ENCODE results near the gene BRSK1. TPM values are rescaled to one million over a fixed set of nuclear protein-coding genes. Genes with fewer than 3 reads are reported as not detected.

Gene BRSK1
- total and polyA plus RNA-seq, 10 of the 15 experiments (the other 5 are each of a cell fraction or from before 2014, with no cell fraction given) = 0.03 to 0.76 (median 0.25) TPM; not detected in 4

- CTCF ChIA-PET = interaction anchor here (1.0 to 2.6 kb wide), 3 partner anchors 15 to 24 kb away, joined by 4 to 7 read pairs (median 6); no protein-coding TSS in a partner anchor
- ATAC-seq = peak; percentile 24
- intact Hi-C loops (cut with micrococcal nuclease; ENCODE audit: unreplicated experiment) (loop anchor here (1.0 kb wide), 1 partner anchor 18 kb away; the partner anchor contains the start of gene PPP6R1), in situ Hi-C loops (cut with MboI) (no loop called here)
- no peak for FAIRE-seq
- no peak for TF ChIP-seq ZSCAN29 (IDR thresholded peaks at IDR 0.05)
- TF ChIP-seq NR2C1 (IDR thresholded peaks at IDR 0.05) = peak; percentile 41; the same call in 1 of the 2 replicates
- peak; percentile 56 for TF ChIP-seq LARP7 (IDR thresholded peaks at IDR 0.05)
- TF ChIP-seq DPF2 (IDR thresholded peaks at IDR 0.05) = peak; percentile 64
- TF ChIP-seq SMARCA5 (IDR thresholded peaks at IDR 0.05) = 0 out of 2 replicates have a peak, but pooled peaks have one; percentile 35
- 0 out of 4 replicates have a peak, but pooled peaks of 1 of the 2 experiments have one; percentile 2 for TF ChIP-seq BHLHE40 (IDR thresholded peaks at IDR 0.05; ENCODE audit: borderline replicate concordance in 1 of 2, low read depth in 2 of 2, low read length in 1 of 2)
- no peak for TF ChIP-seq BRCA1 (IDR thresholded peaks at IDR 0.05; ENCODE audit: low read depth, low read length)
- TF ChIP-seq BACH1 (IDR thresholded peaks at IDR 0.05; ENCODE audit: borderline replicate concordance) = 0 out of 2 replicates have a peak, but pooled peaks have one; percentile 9
- peaks cover 0 to 3% of the 10 kb centered on the region in 2 experiments; a peak in 1 of 4 replicates for H3K36me3 ChIP-seq (ENCODE audit: control insufficient read depth in 2 of 2, insufficient read depth in 2 of 2, low read length in 1 of 2)
- POLR2A ChIA-PET = interaction anchor here (3.1 to 6.1 kb wide), 2 partner anchors 17 to 21 kb away, joined by 39 to 86 read pairs; partner anchors contain the start of gene PPP6R1
- H3K79me2 ChIP-seq (ENCODE audit: control insufficient read depth, insufficient read depth, low read length) = no peaks in the 10 kb centered on the region; the same call in 1 of the 2 replicates
- no peaks in the 10 kb centered on the region for H3K27me3 ChIP-seq (replicated peaks in 1 of 2; ENCODE audit: control insufficient read depth in 2 of 2, insufficient read depth in 2 of 2, low read length in 1 of 2)
- peak overlapping the region; percentile 92 for H3K4me2 ChIP-seq (ENCODE audit: control insufficient read depth, insufficient read depth)
- peaks cover 42% of the 10 kb centered on the region for H3K4me1 ChIP-seq (ENCODE audit: control insufficient read depth, insufficient read depth, low read length)
- SMC1A ChIA-PET (ENCODE audit: uncharacterized antibody, unreplicated experiment) = interaction anchor here (0.6 to 7.6 kb wide), 6 partner anchors 9 to 133 kb away, joined by 3 to 68 read pairs (median 6); partner anchors contain the start of gene PPP6R1
- RAD21 ChIA-PET (ENCODE audit: unreplicated experiment) = interaction anchor here (1.1 to 3.8 kb wide), 3 partner anchors 14 to 22 kb away, joined by 3 to 46 read pairs (median 4); partner anchors contain the start of gene PPP6R1
- H3K4me3 ChIP-seq = 0 out of 2 replicates have a peak overlapping the region, but pooled peaks have one; percentile 10
- H4K20me1 ChIP-seq (ENCODE audit: control insufficient read depth, insufficient read depth) = no peaks in the 10 kb centered on the region
- WGBS (ENCODE audit: insufficient coverage, insufficient replicate concordance, low lambda C conversion rate, missing lambda C conversion rate) = 31% methylated on average over 15 of the region's 15 CpGs
- BruUV-seq (replicated peaks) = no TSS peak
- H3K27ac ChIP-seq (ENCODE audit: control insufficient read depth, insufficient read depth) = peak overlapping the region; percentile 80
- DNase-seq (ENCODE audit: low read depth, low spot score) = no peak
- peak overlapping the region; percentile 40; the same call in 1 of the 2 replicates for H2AFZ ChIP-seq (ENCODE audit: control insufficient read depth, low read depth, low read length)
- no peaks in the 10 kb centered on the region; the same call in 2 of the 3 replicates for H3K9me3 ChIP-seq (replicated peaks; ENCODE audit: control insufficient read depth, insufficient read depth, low read length)
- peak overlapping the region; percentile 65 for H3K9ac ChIP-seq (ENCODE audit: control insufficient read depth, insufficient read depth, low read length)
Observed at GRCh38 chr19:55276720-55277430, 6.9 kb upstream of the BRSK1 start.
